Cardiac ventricle fibroblast (primary cell): ENCODE data around the gene WDR45. TPM values are rescaled to one million over a fixed set of nuclear protein-coding genes. Genes with fewer than 3 reads are reported as not detected.

ENCODE experiments used
- total RNA-seq: library from RNA; depleted of rRNA; stranded (reverse); fragments of >200 nt; gene quantifications from 2 replicates; pipeline ENCODE4 v1.2.3, GENCODE V29; 2015

WDR45 gene
- 64.5 and 72.1 TPM in 2 replicates for total RNA-seq

DNA sequence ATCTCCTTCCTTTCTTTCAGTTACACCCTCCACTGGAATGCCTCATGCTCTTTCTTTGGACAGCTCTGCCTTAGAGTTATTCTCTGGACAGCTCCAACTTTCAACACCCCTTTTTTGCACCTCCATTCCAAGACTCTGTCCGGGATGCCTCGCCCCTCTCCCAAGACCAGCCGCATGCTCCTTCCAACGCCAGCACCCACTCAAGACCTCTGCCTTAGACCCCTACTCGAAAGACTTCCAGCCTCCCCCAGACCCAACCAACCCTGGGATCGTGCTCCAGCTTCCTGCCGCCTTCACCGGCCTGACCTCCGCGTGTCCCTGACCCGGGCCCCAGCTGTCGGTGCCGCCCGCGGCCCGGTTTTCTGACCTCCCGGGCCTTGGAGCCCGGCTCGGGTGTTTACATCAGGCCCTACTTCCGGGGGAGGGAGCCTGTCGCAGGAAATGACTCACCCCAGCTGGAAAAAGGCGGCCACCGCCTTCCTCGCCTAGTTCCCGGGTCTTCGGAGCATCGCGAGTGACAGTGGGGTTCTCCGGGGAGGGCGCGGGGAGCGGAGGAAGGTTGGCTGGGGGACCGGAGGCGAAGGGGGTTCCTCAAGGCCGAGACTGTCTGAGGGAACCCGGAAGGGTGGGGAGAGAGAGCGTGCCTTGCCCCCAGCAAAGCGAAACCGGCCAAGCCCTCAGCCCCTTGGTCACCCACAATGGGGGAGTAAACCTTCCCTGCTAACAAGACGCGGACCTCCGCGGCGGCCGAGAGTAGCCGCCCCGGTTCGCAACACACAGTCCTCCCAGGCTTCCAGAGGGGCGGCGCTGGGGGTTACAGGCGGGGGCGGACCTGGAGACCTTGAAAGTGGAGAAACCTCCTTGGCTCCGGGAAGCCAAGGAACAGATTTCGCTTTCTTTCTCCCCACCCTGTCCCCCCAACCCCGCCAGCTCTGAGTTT lies at the start of gene WDR45:
Gene WDR45 (minus strand): TSS at position 399 of the 940 bp plus-strand sequence. CDS start 1,792 bp downstream, outside the sequence.

DNA sequence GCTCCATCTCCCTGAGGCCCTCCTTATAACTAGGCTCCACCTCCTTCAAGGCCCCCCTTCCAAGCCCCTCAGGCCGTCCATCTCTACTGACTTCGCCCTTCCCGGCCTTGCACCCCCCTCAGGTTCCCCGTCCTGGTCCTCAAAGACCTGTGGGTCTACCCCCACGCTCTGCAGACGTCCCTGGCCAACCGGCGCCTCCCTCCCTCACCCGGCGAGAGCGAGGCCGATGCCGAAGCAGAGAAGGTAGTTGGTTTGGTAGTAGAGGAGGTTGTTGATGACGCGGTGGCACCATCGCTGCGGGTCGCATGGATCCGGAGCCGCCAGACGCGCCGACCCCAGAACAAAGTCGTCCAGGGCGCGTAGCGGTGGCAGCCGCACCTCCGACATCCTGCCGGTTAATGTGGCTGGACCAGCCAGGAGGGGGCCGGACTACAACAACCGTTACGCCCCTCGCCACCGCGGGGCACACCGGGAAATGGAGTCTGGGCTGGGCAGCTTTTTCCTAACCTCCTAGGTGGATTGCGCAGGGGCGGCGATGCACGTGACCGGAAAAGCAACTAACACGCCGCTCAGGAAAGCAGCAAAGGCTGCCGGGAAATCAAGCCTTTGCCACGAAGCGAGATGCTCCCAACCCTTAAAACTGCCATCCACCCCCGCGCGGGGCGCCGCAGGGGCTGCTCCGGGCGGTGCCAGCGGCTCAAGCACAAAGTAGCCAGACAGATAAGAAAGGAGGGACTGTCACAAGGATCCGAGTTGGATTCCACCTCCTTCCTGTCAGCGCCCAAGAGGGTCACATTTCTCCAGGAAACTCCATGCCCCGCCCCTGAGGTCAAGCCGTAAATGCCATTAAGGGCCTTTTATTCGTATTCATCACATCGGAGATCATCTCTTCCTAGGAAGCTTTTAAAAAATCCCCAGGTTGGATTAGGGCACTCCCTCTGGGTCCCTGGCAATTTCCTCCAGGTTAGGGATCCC lies 5.8 kb downstream of the WDR45 start, which contains the start of gene PRAF2:
Gene PRAF2 (minus strand): TSS at position 402 of the 975 bp plus-strand sequence. CDS start 15 bp downstream, at position 387.

DNA sequence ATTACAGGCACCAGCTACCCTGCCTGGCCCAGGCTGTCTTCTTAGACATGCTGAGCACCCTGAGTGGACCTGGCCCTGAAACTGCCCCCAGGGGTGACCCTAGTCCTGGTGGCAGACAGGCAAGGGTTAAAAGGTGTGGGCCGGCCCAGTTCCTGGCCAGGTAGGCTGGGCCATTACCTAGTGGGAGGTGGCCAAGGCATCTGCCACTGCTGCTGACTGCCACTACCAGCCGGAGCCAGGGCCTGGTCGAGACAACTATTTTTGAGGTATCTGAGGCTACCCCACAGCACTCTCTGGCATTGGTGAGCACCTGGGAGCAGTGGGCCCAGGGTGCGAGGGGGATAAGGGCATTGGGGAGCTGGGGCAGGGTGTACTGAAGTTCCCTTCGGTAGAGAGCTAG lies 20.9 kb downstream of the WDR45 start, which contains the start of gene CCDC120:
Gene CCDC120 (plus strand): TSS at position 206 of the 400 bp plus-strand sequence. CDS start 3,043 bp downstream, outside the sequence.

DNA sequence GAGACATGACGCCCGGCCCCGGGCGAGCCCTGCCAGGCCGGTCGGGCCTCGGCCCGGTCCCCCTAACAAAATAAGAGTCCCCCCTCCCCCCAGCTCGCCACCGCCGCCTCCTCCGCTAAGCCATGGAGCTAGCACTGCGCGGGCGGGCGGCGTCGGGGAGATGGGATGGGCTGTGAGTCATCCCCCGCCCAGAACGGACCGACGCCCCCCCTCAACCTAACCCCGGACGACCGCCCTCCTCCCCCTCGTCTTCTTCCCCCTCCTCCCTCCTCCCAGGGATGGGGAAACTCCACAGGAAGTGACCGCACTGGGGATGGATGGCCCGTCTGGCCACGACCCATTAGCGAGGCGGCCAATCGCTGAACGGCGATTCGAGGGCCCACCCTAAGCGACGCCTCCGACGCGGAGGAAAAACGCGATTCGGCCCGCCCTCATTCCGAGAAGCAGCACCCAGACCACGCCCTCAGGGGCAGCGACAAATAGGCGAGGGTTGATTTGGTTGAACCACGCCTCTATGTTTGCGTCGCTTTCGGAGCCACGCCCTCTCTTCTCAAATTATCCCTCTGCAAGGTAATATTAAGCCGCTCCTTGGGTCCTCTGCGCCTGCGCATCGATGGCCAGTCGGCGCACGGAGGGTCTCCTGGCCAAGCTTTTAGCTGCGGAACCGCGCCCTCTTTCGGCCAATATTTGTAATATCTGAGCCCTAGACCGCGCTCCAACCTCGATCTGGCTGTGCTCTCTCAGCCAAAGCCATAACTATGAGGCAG lies 36.3 kb downstream of the WDR45 start, which contains the start of gene TFE3:
Gene TFE3 (minus strand): TSS at position 138 of the 767 bp plus-strand sequence. CDS start 131 bp downstream, at position 7.

Other genes with a start within 250 kb of the WDR45 start
- 1.0 and 1.4 TPM in 2 replicates for gene PCSK1N, start 244.3 kb downstream of the WDR45 start, total RNA-seq
- 17.8 and 19.7 TPM in 2 replicates for gene TIMM17B, start 182.1 kb downstream of the WDR45 start, total RNA-seq
- gene PQBP1, start 182.0 kb downstream of the WDR45 start, total RNA-seq, result 53.7 and 56.3 TPM in 2 replicates
- 21.3 and 23.8 TPM in 2 replicates for gene SLC35A2, start 168.2 kb downstream of the WDR45 start, total RNA-seq
- 1.4 and 2.1 TPM in 2 replicates for gene PIM2, start 160.9 kb downstream of the WDR45 start, total RNA-seq
- 33.8 and 40.0 TPM in 2 replicates for gene OTUD5, start 122.3 kb downstream of the WDR45 start, total RNA-seq
- gene KCND1, start 108.0 kb downstream of the WDR45 start, total RNA-seq, result 5.0 and 5.3 TPM in 2 replicates
- 13.2 and 14.8 TPM in 2 replicates for gene GRIPAP1, start 77.6 kb downstream of the WDR45 start, total RNA-seq
- 73.1 and 84.2 TPM in 2 replicates for gene TFE3, start 36.5 kb downstream of the WDR45 start, total RNA-seq
- 2.0 and 2.5 TPM in 2 replicates for gene CCDC120, start 20.9 kb downstream of the WDR45 start, total RNA-seq
- gene PRAF2, start 5.9 kb downstream of the WDR45 start, total RNA-seq, result 34.3 and 36.7 TPM in 2 replicates
- 16.2 and 17.3 TPM in 2 replicates for gene GPKOW, start 43.8 kb upstream of the WDR45 start, total RNA-seq
- 0.19 and 0.54 TPM in 2 replicates for gene MAGIX, start 82.9 kb upstream of the WDR45 start, total RNA-seq
- gene PLP2, start 92.0 kb upstream of the WDR45 start, total RNA-seq, result 41.1 and 44.0 TPM in 2 replicates
- gene PRICKLE3, start 106.5 kb upstream of the WDR45 start, total RNA-seq, result 11.3 and 17.2 TPM in 2 replicates
- gene SYP, start 120.3 kb upstream of the WDR45 start, total RNA-seq, result 0.19 and 0.78 TPM in 2 replicates
- gene CACNA1F, start 153.5 kb upstream of the WDR45 start, total RNA-seq, result not detected in 2 replicates
- 8.8 and 9.9 TPM in 2 replicates for gene CCDC22, start 155.6 kb upstream of the WDR45 start, total RNA-seq
- gene FOXP3, start 184.8 kb upstream of the WDR45 start, total RNA-seq, result not detected in 2 replicates
- gene PPP1R3F, start 189.9 kb upstream of the WDR45 start, total RNA-seq, result 4.5 and 7.2 TPM in 2 replicates
- gene GAGE10, start 223.8 kb upstream of the WDR45 start, total RNA-seq, result not detected in 2 replicates
- not detected in 2 replicates for gene GAGE12J, start 242.2 kb upstream of the WDR45 start, total RNA-seq